Measurements from ENCODE around the gene COQ8A.

DNA sequence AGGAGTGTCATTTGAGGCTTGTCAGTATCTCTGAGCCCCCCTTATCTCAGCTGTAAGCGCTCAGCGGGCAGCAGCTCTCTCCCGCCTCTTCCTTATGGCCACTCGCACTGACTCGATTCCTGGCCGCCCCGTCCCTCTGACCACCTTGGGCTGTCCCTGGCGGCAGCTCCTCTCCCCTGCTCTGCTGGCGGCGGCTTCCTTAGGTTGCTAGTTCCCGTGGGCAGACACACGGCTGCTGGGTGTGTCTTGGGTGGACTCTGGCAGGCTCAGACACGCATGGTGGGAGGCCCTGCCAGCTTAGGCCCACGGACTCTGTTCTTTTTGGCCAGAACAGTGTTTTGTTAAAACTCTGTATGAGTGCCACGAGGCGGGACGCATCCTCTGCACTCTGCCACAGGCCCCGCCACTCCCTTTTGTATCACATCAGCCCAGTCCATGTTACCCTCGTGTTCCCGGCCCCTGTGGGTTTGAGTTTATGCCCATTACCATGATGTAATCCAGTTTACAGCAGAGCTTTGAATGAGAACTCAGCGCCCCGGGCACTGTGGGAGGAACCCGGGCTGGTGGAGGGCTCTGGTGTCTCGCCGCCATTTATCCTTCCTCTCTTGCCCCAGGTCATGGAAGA, 45.9 kb downstream of the COQ8A start:
- TF ChIP-seq CHD2 (IDR thresholded peaks at IDR 0.05; ENCODE audit: low read length, partially characterized antibody) = no peak
- TF ChIP-seq, protein P1, sequence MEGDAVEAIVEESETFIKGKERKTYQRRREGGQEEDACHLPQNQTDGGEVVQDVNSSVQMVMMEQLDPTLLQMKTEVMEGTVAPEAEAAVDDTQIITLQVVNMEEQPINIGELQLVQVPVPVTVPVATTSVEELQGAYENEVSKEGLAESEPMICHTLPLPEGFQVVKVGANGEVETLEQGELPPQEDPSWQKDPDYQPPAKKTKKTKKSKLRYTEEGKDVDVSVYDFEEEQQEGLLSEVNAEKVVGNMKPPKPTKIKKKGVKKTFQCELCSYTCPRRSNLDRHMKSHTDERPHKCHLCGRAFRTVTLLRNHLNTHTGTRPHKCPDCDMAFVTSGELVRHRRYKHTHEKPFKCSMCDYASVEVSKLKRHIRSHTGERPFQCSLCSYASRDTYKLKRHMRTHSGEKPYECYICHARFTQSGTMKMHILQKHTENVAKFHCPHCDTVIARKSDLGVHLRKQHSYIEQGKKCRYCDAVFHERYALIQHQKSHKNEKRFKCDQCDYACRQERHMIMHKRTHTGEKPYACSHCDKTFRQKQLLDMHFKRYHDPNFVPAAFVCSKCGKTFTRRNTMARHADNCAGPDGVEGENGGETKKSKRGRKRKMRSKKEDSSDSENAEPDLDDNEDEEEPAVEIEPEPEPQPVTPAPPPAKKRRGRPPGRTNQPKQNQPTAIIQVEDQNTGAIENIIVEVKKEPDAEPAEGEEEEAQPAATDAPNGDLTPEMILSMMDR (IDR thresholded peaks at IDR 0.05) = no peak
- TF ChIP-seq CEBPB (IDR thresholded peaks at IDR 0.05) = no peak
- no peak for TF ChIP-seq MYC (IDR thresholded peaks at IDR 0.05; ENCODE audit: borderline replicate concordance, low read length)
- TF ChIP-seq MAFK (IDR thresholded peaks at IDR 0.05; ENCODE audit: partially characterized antibody) = no peak
- no peak for TF ChIP-seq HDAC2 (IDR thresholded peaks at IDR 0.05)
- TF ChIP-seq, protein P2, sequence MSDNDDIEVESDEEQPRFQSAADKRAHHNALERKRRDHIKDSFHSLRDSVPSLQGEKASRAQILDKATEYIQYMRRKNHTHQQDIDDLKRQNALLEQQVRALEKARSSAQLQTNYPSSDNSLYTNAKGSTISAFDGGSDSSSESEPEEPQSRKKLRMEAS (IDR thresholded peaks at IDR 0.05) = no peak
- no peak for TF ChIP-seq GATA3 (IDR thresholded peaks at IDR 0.05; ENCODE audit: borderline replicate concordance)
- TF ChIP-seq EHMT2 (IDR thresholded peaks at IDR 0.05; ENCODE audit: low read depth) = no peak
- no peak for TF ChIP-seq POLR2A (IDR thresholded peaks at IDR 0.05; ENCODE audit: low read length)
- no peak for TF ChIP-seq RNF2 (IDR thresholded peaks at IDR 0.05; ENCODE audit: borderline replicate concordance, low read depth)
- TF ChIP-seq, protein P3, sequence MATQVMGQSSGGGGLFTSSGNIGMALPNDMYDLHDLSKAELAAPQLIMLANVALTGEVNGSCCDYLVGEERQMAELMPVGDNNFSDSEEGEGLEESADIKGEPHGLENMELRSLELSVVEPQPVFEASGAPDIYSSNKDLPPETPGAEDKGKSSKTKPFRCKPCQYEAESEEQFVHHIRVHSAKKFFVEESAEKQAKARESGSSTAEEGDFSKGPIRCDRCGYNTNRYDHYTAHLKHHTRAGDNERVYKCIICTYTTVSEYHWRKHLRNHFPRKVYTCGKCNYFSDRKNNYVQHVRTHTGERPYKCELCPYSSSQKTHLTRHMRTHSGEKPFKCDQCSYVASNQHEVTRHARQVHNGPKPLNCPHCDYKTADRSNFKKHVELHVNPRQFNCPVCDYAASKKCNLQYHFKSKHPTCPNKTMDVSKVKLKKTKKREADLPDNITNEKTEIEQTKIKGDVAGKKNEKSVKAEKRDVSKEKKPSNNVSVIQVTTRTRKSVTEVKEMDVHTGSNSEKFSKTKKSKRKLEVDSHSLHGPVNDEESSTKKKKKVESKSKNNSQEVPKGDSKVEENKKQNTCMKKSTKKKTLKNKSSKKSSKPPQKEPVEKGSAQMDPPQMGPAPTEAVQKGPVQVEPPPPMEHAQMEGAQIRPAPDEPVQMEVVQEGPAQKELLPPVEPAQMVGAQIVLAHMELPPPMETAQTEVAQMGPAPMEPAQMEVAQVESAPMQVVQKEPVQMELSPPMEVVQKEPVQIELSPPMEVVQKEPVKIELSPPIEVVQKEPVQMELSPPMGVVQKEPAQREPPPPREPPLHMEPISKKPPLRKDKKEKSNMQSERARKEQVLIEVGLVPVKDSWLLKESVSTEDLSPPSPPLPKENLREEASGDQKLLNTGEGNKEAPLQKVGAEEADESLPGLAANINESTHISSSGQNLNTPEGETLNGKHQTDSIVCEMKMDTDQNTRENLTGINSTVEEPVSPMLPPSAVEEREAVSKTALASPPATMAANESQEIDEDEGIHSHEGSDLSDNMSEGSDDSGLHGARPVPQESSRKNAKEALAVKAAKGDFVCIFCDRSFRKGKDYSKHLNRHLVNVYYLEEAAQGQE (IDR thresholded peaks at IDR 0.05) = no peak
- TF ChIP-seq TFCP2L1 (CRISPR knock-in tag; IDR thresholded peaks at IDR 0.05) = no peak

All from A549 (cell line).